Activated effector memory CD4-positive, alpha-beta T cell treated with Interleukin-2 at 50 U/mL for 16 hours (primary cell): ENCODE measurements around the gene LRMDA.
"Not testable (repeated sequence)": the region's sequence is repeated elsewhere in the genome, so short reads cannot be mapped to it uniquely, and the experiment has no call there.

ENCODE experiments used
- DNase-seq: peaks from one replicate; pipeline ENCODE4 v3.0.0-alpha.2; 2020

The LRMDA gene

DNA sequence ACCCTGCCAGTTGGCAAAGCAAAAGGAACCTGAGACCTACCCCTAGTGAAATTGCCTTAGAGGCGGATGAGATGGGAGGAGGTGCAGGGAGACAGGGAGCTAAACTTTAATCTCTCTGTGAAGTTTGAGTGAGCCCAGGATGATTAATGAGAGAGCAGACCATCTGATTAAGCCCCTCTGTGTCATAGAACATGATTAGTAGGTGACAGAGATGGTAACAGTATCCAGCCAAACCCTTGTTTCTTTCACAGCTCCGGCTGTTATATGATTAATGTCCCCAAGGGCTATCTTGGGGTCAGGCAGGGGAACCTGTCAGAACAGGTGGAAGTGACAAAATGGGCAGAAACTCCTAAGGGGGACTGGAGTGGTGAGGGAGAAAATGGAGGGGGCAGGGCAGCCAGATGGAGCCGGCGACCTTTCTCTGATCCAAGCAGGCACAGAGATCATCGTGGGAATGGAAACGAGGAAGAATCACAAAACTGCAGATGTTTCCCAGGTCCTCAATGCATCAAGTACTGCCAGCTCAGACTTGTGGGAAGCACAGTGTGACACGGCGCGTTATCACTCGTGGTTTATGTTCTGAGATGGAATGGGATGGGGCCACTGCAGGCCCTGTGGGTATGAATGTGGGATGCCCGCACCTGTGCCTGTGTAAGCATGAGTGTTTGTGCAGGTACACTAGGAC lies 684.2 kb downstream of the LRMDA start:
- DNase-seq = no peak

GRCh38 chr10:76116523-76116922 lies 685.1 kb downstream of the LRMDA start:
- no peak for DNase-seq

- DNase-seq = no peak
Measured at GRCh38 chr10:76117949-76118348, 686.5 kb downstream of the LRMDA start.

DNA sequence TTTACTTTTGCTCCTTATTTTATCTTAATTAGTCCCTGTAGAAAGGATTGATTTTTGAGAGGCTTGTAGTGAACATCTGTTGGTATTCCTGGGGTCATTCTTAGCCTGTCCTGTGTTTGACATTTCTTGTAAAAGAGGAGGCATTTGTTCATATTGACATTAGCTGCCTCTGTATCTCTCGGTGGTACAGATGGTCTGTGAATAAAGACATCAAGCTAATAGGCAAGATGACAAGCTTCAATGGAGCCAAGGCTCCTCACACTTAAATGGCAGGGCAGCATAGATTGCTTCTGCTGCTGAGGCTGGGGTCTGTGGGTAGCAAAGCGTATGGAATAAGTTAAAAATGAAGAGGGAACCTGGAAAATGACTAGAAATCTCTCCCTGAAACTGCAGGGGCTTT lies 687.6 kb downstream of the LRMDA start:
- DNase-seq = no peak

GRCh38 chr10:76119515-76119914 lies 688.1 kb downstream of the LRMDA start:
- DNase-seq = no peak

GRCh38 chr10:76122056-76122455 lies 690.6 kb downstream of the LRMDA start:
- DNase-seq = no peak

GRCh38 chr10:76124280-76124679 lies 692.9 kb downstream of the LRMDA start:
- DNase-seq = no peak

DNA sequence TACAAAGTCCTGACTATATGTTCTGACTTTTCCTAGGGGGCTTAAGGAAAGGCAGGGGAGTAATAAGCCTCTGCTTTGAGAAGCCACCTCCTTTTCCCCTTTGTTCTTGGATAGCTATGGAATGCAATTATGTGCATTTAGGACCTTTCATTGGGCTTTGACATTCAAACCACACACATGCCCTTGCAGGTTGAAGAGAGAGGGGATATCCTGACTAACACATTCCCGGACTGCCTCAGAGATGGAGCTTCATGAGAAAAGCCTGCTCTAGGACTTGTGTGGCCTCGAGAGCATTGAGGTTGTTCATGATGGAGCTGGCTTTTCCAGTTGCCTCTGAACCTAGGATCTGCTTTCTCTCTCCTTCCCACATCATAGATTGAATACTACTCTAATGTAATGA lies 694.5 kb downstream of the LRMDA start:
- no peak for DNase-seq

GRCh38 chr10:76126607-76127527 lies 695.4 kb downstream of the LRMDA start:
- DNase-seq = no peak

GRCh38 chr10:76127984-76128589 lies 696.7 kb downstream of the LRMDA start:
- no peak for DNase-seq

DNA sequence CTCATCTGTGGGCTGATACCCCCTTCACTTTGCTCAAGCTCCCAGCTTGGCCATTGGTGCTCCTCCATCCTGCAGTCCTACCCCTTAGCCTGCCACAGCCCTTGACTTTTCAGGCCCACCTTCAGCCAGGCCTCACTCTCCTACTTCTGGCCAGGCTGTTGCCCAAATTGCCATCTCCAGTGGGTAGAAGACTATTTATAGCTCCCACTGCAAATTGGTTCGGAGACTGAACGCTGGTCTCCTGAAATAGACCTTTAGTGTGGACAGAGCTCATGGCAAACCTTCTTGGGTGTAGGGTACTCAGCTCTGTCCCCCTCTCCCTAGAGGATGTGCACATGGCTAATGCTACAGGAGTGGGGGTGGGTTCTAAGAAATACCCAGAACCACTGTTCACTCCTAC lies 697.8 kb downstream of the LRMDA start:
- DNase-seq = no peak

GRCh38 chr10:76130892-76131291 lies 699.5 kb downstream of the LRMDA start:
- DNase-seq = no peak

DNA sequence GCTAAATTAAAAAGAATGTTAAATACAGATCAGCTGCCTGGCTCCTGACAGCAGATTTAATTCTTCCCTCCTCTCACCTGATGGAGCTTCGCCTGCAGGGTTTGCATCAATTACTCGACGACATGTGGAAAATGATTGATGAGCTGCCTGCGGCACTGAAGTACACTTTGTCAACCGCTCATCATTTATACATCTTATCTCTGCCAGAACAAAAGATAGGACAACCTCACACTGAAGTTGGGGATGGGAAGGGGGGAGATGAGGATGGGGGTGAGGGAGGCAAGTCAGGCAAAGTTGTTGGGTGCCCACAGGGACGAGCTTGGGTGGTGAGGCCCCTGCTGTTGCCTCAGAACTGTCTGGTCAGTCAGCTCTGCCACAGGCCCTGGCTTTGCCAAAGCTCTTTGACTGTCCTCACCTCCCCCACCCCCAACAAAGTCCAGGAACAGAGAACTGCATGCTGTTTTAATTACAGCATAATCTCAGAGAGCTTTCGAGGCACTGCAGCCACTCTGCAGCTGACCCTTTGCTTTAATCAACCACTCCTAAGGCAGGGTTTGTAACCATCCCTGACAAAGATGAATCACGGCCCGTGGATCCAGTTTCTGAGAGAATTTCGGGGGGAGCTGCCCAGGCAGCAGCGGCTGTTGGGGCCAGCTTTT lies 702.3 kb downstream of the LRMDA start:
- DNase-seq = no peak

- no peak for DNase-seq
Measured at GRCh38 chr10:76136961-76137360, 705.5 kb downstream of the LRMDA start.

- DNase-seq = no peak
Measured at GRCh38 chr10:76138286-76138685, 706.9 kb downstream of the LRMDA start.

- no peak for DNase-seq
Measured at GRCh38 chr10:76138906-76139305, 707.5 kb downstream of the LRMDA start.

DNA sequence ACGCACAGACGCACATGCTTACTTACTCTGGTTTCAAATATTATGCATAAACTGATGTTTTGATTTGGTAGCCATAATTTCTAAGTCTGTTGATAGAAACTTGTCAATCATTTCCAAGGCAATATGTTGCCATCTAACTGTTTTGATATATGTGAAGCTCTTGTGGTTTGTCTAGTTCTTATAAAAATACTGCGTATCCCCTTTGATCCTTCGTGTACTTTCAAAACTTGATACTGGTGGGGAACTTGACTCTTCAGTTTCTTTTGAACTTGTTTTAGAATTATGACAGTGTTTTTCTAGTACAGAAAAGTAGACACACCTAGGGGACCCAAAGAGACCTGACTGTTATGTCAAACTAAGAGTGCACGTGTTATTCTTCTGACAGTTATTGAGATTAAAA lies 708.0 kb downstream of the LRMDA start:
- no peak for DNase-seq

- no peak for DNase-seq
Measured at GRCh38 chr10:76141376-76141775, 710.0 kb downstream of the LRMDA start.

DNA sequence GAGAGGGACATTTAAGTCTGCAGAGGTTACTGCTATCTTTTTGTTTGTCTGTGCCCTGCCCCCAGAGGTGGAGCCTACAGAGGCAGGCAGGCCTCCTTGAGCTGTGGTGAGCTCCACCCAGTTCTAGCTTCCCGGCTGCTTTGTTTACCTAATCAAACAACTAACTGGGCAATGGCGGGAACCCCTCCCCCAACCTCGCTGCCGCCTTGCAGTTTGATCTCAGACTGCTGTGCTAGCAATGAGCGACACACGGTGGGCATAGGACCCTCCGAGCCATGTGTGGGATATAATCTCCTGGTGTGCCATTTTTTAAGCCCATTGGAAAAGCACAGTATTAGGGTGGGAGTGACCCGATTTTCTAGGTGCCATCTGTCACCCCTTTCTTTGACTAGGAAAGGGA lies 716.8 kb downstream of the LRMDA start:
- DNase-seq = not testable (repeated sequence)

DNA sequence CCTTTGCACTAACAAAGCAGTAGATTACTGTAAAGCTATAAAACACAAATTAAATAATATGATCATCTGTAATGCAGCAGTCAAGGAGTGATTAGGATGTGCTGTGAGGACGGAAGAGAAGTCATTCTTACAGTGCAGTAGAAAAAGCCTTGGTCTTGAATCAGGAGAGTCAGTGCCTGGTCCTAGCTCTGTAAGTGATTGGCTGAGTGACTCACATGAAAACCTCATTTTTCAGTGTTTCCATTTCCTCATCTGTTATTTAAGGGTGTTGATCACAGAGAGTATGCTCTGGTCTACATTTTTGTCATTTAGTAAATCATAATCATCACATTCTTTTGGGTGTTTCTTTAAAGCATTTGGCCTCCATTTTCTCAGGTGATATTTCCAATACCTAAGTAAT lies 717.8 kb downstream of the LRMDA start:
- no peak for DNase-seq

DNA sequence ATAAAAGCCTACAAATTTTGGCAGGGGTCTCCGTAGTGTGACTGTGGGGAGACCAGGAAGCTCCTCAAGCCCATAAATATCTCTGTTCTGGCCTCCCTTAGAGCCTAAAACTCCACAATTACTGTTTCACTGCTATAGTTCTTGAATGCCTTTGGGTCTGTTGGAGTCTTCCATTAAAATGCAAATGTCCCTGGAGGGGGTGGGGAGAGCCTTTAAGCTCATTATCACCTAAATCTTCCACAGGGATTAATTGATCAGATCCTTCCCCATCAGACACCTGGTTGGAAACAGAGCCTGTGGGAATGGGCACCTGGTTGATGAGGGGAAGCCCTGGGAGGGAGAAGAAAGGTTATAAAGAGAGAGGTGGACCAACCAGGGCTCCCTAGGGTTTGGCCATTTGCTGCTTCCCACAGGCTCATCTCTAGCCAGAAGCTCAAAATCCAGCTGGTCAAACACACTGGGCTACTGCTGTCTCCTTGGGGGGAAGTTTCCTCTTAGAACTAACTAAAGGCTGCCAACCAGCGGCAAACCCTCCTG lies 718.2 kb downstream of the LRMDA start:
- DNase-seq = no peak

- no peak for DNase-seq
Measured at GRCh38 chr10:76150139-76150875, 718.9 kb downstream of the LRMDA start.
